ENCODE measurements around the gene CEP131. TPM values are rescaled to one million over a fixed set of nuclear protein-coding genes. Genes with fewer than 3 reads are reported as not detected.

CEP131 gene
- total RNA-seq, 1 donor from 2014 or later: 12.2 TPM

- H3K4me1 Mint-ChIP-seq (ENCODE audit: unreplicated experiment): no peaks in the 10 kb centered on the region
- H3K9me3 Mint-ChIP-seq (ENCODE audit: unreplicated experiment): no peaks in the 10 kb centered on the region
- no peaks in the 10 kb centered on the region for H3K27me3 Mint-ChIP-seq (ENCODE audit: unreplicated experiment)
- no peak overlapping the region for H3K27ac Mint-ChIP-seq (ENCODE audit: unreplicated experiment)
- TF ChIP-seq, protein P1, sequence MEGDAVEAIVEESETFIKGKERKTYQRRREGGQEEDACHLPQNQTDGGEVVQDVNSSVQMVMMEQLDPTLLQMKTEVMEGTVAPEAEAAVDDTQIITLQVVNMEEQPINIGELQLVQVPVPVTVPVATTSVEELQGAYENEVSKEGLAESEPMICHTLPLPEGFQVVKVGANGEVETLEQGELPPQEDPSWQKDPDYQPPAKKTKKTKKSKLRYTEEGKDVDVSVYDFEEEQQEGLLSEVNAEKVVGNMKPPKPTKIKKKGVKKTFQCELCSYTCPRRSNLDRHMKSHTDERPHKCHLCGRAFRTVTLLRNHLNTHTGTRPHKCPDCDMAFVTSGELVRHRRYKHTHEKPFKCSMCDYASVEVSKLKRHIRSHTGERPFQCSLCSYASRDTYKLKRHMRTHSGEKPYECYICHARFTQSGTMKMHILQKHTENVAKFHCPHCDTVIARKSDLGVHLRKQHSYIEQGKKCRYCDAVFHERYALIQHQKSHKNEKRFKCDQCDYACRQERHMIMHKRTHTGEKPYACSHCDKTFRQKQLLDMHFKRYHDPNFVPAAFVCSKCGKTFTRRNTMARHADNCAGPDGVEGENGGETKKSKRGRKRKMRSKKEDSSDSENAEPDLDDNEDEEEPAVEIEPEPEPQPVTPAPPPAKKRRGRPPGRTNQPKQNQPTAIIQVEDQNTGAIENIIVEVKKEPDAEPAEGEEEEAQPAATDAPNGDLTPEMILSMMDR (IDR thresholded peaks at IDR 0.05): no peak
- no peak for DNase-seq (ENCODE audit: extremely low spot score, unreplicated experiment)
- no peaks in the 10 kb centered on the region for H3K36me3 Mint-ChIP-seq (ENCODE audit: unreplicated experiment)
- H3K4me3 Mint-ChIP-seq (ENCODE audit: unreplicated experiment): no peak overlapping the region
Observed at GRCh38 chr17:81194225-81194760, 28.5 kb downstream of the CEP131 start.

- TF ChIP-seq, protein P1 (IDR thresholded peaks at IDR 0.05): no peak
- no peak overlapping the region for H3K27ac Mint-ChIP-seq (ENCODE audit: unreplicated experiment)
- peaks cover 2% of the 10 kb centered on the region for H3K36me3 Mint-ChIP-seq (ENCODE audit: unreplicated experiment)
- H3K4me3 Mint-ChIP-seq (ENCODE audit: unreplicated experiment): no peak overlapping the region
- no peaks in the 10 kb centered on the region for H3K27me3 Mint-ChIP-seq (ENCODE audit: unreplicated experiment)
- DNase-seq (ENCODE audit: extremely low spot score, unreplicated experiment): no peak
- H3K4me1 Mint-ChIP-seq (ENCODE audit: unreplicated experiment): no peaks in the 10 kb centered on the region
- no peaks in the 10 kb centered on the region for H3K9me3 Mint-ChIP-seq (ENCODE audit: unreplicated experiment)
Observed at GRCh38 chr17:81193470-81194224, 29.1 kb downstream of the CEP131 start.

GRCh38 chr17:81193051-81193410, 29.7 kb downstream of the CEP131 start:
- TF ChIP-seq, protein P1 (IDR thresholded peaks at IDR 0.05): no peak
- Mint-ChIP-seq H3K27ac (ENCODE audit: unreplicated experiment) (no peak overlapping the region), H3K36me3 (ENCODE audit: unreplicated experiment) (peaks cover 2% of the 10 kb centered on the region), H3K4me3 (ENCODE audit: unreplicated experiment) (no peak overlapping the region), H3K4me1 (ENCODE audit: unreplicated experiment) (no peaks in the 10 kb centered on the region), H3K27me3 (ENCODE audit: unreplicated experiment) (no peaks in the 10 kb centered on the region), H3K9me3 (ENCODE audit: unreplicated experiment) (no peaks in the 10 kb centered on the region)
- DNase-seq (ENCODE audit: extremely low spot score, unreplicated experiment): no peak

DNA sequence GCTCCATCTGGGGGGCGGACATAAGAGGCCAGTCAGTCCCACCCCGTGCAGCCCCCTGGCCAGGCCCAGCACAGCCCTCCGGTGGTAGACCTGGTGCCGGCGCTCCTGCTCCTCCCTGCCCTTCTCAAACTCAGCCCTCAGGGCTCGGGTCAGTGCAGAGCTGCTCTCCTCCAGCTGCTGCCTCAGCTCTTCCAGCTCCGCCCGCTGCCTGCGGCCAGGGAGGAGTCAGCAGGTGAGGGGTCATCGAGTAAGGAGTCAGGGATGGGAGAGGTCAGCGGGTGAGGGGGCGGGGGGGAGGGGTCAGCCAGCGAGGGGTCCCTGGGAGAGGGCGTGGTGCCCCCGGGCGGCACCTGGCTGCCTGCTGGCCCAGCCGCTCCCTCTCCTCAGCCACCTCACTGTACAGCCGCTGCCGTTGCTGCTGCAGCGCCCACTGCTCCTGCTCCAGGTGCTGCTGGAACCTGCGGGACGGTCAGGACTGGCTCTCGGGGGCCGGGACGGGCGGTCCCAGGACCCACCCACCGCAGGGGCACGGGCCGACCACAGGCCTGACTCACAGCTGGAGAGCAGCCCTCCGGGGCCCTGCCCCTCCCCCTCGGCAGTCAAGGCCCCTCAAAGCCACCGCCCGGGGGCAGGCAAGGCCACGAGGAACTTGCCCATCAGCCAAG, 30.2 kb downstream of the CEP131 start:
- Mint-ChIP-seq H3K36me3 (ENCODE audit: unreplicated experiment) (peaks cover 2% of the 10 kb centered on the region), H3K4me1 (ENCODE audit: unreplicated experiment) (no peaks in the 10 kb centered on the region), H3K27me3 (ENCODE audit: unreplicated experiment) (no peaks in the 10 kb centered on the region), H3K27ac (ENCODE audit: unreplicated experiment) (no peak overlapping the region), H3K4me3 (ENCODE audit: unreplicated experiment) (no peak overlapping the region), H3K9me3 (ENCODE audit: unreplicated experiment) (no peaks in the 10 kb centered on the region)
- TF ChIP-seq, protein P1 (IDR thresholded peaks at IDR 0.05): no peak
- DNase-seq (ENCODE audit: extremely low spot score, unreplicated experiment): no peak

- H3K27me3 Mint-ChIP-seq (ENCODE audit: unreplicated experiment): no peaks in the 10 kb centered on the region
- H3K27ac Mint-ChIP-seq (ENCODE audit: unreplicated experiment): no peak overlapping the region
- no peaks in the 10 kb centered on the region for H3K9me3 Mint-ChIP-seq (ENCODE audit: unreplicated experiment)
- H3K4me1 Mint-ChIP-seq (ENCODE audit: unreplicated experiment): no peaks in the 10 kb centered on the region
- H3K4me3 Mint-ChIP-seq (ENCODE audit: unreplicated experiment): no peak overlapping the region
- DNase-seq (ENCODE audit: extremely low spot score, unreplicated experiment): no peak
- peaks cover 2% of the 10 kb centered on the region for H3K36me3 Mint-ChIP-seq (ENCODE audit: unreplicated experiment)
- TF ChIP-seq, protein P1 (IDR thresholded peaks at IDR 0.05): no peak
Observed at GRCh38 chr17:81191646-81192045, 31.1 kb downstream of the CEP131 start.

Measured in osteocyte (in vitro differentiated cells).